Measurements from ENCODE around the gene FANCE.

The FANCE gene

GRCh38 chr6:35441205-35441604 is 10.9 kb upstream of the FANCE start:
- Mint-ChIP-seq H3K27ac (no peak overlapping the region), H3K4me1 (ENCODE audit: low read depth) (peaks cover under 1% of the 10 kb centered on the region), H3K27me3 (peaks cover 13% of the 10 kb centered on the region), H3K9me3 (no peaks in the 10 kb centered on the region), H3K36me3 (ENCODE audit: low read depth) (no peaks in the 10 kb centered on the region), H3K4me3 (no peak overlapping the region)
- intact Hi-C loops (cut with micrococcal nuclease), result no loop called here

- Mint-ChIP-seq H3K27ac (no peak overlapping the region), H3K27me3 (peaks cover 16% of the 10 kb centered on the region), H3K9me3 (no peaks in the 10 kb centered on the region), H3K36me3 (ENCODE audit: low read depth) (no peaks in the 10 kb centered on the region), H3K4me3 (no peak overlapping the region), H3K4me1 (ENCODE audit: low read depth) (peaks cover 5% of the 10 kb centered on the region)
- intact Hi-C loops (cut with micrococcal nuclease), result no loop called here
Observed at GRCh38 chr6:35441642-35442041, 10.5 kb upstream of the FANCE start.

GRCh38 chr6:35442693-35443092 is 9.4 kb upstream of the FANCE start:
- Mint-ChIP-seq H3K4me3 (no peak overlapping the region), H3K27ac (no peak overlapping the region), H3K4me1 (ENCODE audit: low read depth) (peaks cover 14% of the 10 kb centered on the region), H3K36me3 (ENCODE audit: low read depth) (no peaks in the 10 kb centered on the region), H3K27me3 (peaks cover 16% of the 10 kb centered on the region), H3K9me3 (no peaks in the 10 kb centered on the region)
- intact Hi-C loops (cut with micrococcal nuclease), result no loop called here

GRCh38 chr6:35443341-35444030 is 8.7 kb upstream of the FANCE start:
- H3K4me1 Mint-ChIP-seq (ENCODE audit: low read depth), result peaks cover 14% of the 10 kb centered on the region
- H3K4me3 Mint-ChIP-seq, result no peak overlapping the region
- H3K9me3 Mint-ChIP-seq, result no peaks in the 10 kb centered on the region
- no peak overlapping the region for H3K27ac Mint-ChIP-seq
- H3K36me3 Mint-ChIP-seq (ENCODE audit: low read depth), result no peaks in the 10 kb centered on the region
- intact Hi-C loops (cut with micrococcal nuclease), result no loop called here
- peaks cover 18% of the 10 kb centered on the region for H3K27me3 Mint-ChIP-seq

DNA sequence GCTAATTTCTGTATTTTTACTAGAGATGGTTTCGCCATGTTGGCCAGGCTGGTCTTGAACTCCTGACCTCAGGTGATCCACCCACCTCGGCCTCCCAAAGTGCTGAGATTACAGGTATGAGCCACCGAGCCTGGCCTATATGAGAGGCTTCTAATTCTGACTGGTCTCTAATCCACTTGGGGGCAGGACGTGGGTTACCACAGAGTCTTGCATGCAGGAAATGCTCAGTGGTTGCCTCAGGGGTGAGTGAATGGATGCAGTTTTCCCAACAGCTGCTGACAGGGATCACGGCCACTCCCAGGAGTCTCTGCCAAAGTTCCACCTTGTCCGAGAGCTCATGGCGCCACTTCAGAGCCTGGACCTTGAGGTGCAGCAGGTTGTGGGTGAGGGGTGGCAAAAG is 6.4 kb upstream of the FANCE start:
- intact Hi-C loops (cut with micrococcal nuclease), result no loop called here
- H3K4me1 Mint-ChIP-seq (ENCODE audit: low read depth), result peaks cover 21% of the 10 kb centered on the region
- no peak overlapping the region for H3K27ac Mint-ChIP-seq
- H3K4me3 Mint-ChIP-seq, result no peak overlapping the region
- peaks cover 25% of the 10 kb centered on the region for H3K27me3 Mint-ChIP-seq
- H3K36me3 Mint-ChIP-seq (ENCODE audit: low read depth), result no peaks in the 10 kb centered on the region
- H3K9me3 Mint-ChIP-seq, result no peaks in the 10 kb centered on the region

- H3K27ac Mint-ChIP-seq, result no peak overlapping the region
- no peaks in the 10 kb centered on the region for H3K9me3 Mint-ChIP-seq
- no peaks in the 10 kb centered on the region for H3K36me3 Mint-ChIP-seq (ENCODE audit: low read depth)
- no peak overlapping the region for H3K4me3 Mint-ChIP-seq
- H3K4me1 Mint-ChIP-seq (ENCODE audit: low read depth), result peaks cover 39% of the 10 kb centered on the region
- intact Hi-C loops (cut with micrococcal nuclease), result no loop called here
- H3K27me3 Mint-ChIP-seq, result peaks cover 29% of the 10 kb centered on the region
Observed at GRCh38 chr6:35448191-35448590, 3.9 kb upstream of the FANCE start.

- Mint-ChIP-seq H3K27ac (no peak overlapping the region), H3K4me1 (ENCODE audit: low read depth) (peaks cover 51% of the 10 kb centered on the region), H3K27me3 (peaks cover 28% of the 10 kb centered on the region), H3K4me3 (no peak overlapping the region), H3K36me3 (ENCODE audit: low read depth) (no peaks in the 10 kb centered on the region), H3K9me3 (no peaks in the 10 kb centered on the region)
- intact Hi-C loops (cut with micrococcal nuclease), result loop anchor here (1.0 kb wide), 2 partner anchors 107 to 152 kb away; partner anchors contain the start of genes DEF6 and PPARD
Observed at GRCh38 chr6:35449287-35449881, 2.8 kb upstream of the FANCE start.

DNA sequence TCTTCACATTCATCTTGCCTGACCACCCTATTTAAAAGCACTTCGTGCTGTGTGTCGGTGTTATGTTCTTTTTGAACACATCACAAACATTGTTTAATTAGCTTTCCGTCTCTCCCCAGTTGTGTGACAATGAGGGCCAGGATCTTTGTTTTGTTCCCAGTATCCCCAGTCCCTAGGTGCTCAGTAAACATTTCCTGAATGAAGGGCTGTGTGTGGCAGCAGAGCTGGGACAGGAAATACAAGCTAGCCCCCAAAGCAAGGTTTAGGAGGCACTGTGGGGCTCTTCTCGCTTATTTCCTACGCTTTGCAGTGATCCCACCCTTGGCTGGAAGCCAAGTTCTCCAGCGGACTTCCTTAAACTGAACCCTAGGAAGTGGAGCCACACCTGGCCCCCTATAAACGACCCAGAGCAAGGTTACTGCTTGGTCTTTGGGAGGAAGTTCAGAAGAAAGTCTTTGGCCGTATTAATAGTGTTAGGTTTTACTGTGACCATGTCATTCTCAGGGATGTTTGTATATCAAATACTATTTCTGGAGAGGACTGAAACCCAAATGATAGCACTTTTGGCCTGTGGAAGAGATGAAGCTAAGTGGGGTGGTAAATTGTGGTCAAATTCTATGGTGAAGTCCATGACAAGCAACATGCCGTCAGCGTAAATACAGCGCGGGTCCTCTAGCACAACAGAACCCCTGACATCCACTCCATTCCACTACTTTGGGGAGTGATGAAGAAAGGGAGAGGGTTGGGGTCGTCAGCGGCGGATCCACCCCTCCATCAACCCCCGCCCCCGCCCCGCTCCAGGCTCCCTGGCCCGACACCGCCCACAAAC is 570 bp upstream of the FANCE start:
- peak overlapping the region; percentile 85 for H3K4me3 Mint-ChIP-seq
- intact Hi-C loops (cut with micrococcal nuclease), result loop anchor here (1.0 kb wide), 1 partner anchor 17 kb away; the partner anchor contains the start of gene RPL10A
- no peaks in the 10 kb centered on the region for H3K9me3 Mint-ChIP-seq
- peaks cover 51% of the 10 kb centered on the region for H3K4me1 Mint-ChIP-seq (ENCODE audit: low read depth)
- H3K36me3 Mint-ChIP-seq (ENCODE audit: low read depth), result peaks cover 13% of the 10 kb centered on the region
- H3K27ac Mint-ChIP-seq, result peak overlapping the region; percentile 26
- peaks cover 20% of the 10 kb centered on the region for H3K27me3 Mint-ChIP-seq

DNA sequence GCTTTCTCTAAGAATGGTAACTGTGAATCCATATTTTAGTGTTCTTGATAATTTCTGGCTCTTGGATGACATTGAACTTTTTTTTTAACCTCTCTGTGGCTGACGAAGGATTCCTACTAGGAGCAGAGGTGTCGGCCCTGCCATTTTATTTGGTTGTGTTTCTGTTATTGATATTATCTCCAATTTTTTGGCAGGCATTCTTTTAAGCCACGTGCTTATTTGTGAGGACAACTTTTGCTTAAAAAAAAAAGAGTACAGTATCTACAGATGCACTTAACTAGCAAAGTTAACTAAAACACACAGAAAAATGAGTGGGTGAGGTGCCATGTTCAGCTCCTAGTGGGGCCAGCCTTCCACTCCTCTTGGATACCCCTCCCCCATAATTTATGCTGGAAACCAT is 1.1 kb downstream of the FANCE start:
- peaks cover 20% of the 10 kb centered on the region for H3K27me3 Mint-ChIP-seq
- H3K27ac Mint-ChIP-seq, result no peak overlapping the region
- peaks cover 41% of the 10 kb centered on the region for H3K4me1 Mint-ChIP-seq (ENCODE audit: low read depth)
- peak overlapping the region; percentile 26 for H3K4me3 Mint-ChIP-seq
- peaks cover 13% of the 10 kb centered on the region for H3K36me3 Mint-ChIP-seq (ENCODE audit: low read depth)
- H3K9me3 Mint-ChIP-seq, result no peaks in the 10 kb centered on the region
- intact Hi-C loops (cut with micrococcal nuclease), result no loop called here

- no peak overlapping the region for H3K4me3 Mint-ChIP-seq
- peaks cover 17% of the 10 kb centered on the region for H3K27me3 Mint-ChIP-seq
- intact Hi-C loops (cut with micrococcal nuclease), result no loop called here
- H3K9me3 Mint-ChIP-seq, result no peaks in the 10 kb centered on the region
- H3K4me1 Mint-ChIP-seq (ENCODE audit: low read depth), result peaks cover 36% of the 10 kb centered on the region
- H3K27ac Mint-ChIP-seq, result no peak overlapping the region
- H3K36me3 Mint-ChIP-seq (ENCODE audit: low read depth), result peaks cover 17% of the 10 kb centered on the region
Observed at GRCh38 chr6:35454391-35455110, 2.4 kb downstream of the FANCE start.

DNA sequence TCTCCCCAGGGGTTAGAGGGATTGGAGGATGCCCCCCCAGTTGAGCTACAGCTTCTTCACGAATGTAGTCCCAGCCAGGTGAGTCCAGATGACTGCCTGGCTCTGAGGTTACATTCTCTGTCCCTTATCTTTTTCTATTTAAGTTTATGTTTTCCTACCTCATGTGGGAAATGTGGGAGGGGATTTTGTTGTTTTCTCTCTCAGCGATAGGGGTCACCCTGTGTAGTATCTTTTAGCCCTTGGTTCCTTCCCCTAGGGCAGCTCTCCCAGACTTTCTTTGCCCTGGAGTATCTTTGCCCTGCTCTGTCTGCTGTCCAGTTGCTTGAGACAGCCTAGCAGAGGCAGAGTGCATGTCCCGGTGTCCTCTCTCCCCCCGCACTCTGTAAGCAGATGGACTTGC is 5.8 kb downstream of the FANCE start:
- intact Hi-C loops (cut with micrococcal nuclease), result no loop called here
- Mint-ChIP-seq H3K4me3 (no peak overlapping the region), H3K9me3 (no peaks in the 10 kb centered on the region), H3K4me1 (ENCODE audit: low read depth) (peaks cover 19% of the 10 kb centered on the region), H3K36me3 (ENCODE audit: low read depth) (peaks cover 28% of the 10 kb centered on the region), H3K27ac (no peak overlapping the region), H3K27me3 (peaks cover 2% of the 10 kb centered on the region)

DNA sequence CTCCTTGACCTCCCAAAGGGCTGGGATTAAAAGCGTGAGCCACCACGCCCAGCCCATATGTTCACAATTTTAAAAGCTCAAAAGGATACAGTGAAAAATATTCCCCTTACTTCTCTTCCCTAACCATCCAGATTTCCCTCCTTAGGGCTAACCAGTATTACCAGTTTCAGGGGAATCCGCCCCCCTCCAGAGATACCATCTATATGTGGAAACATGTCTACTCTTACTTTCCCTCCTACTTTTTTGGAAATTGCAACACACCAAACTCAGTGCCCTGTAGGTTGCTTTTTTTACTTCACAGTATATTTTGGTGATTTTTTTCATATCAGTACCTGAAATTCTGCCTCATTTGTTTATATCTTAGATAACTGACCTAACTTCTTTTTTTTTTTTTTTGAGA is 9.1 kb downstream of the FANCE start:
- Mint-ChIP-seq H3K36me3 (ENCODE audit: low read depth) (peaks cover 17% of the 10 kb centered on the region), H3K4me1 (ENCODE audit: low read depth) (no peaks in the 10 kb centered on the region), H3K27me3 (no peaks in the 10 kb centered on the region), H3K4me3 (no peak overlapping the region), H3K27ac (no peak overlapping the region), H3K9me3 (no peaks in the 10 kb centered on the region)
- intact Hi-C loops (cut with micrococcal nuclease), result no loop called here

GRCh38 chr6:35463292-35463691 is 11.2 kb downstream of the FANCE start:
- H3K4me1 Mint-ChIP-seq (ENCODE audit: low read depth), result peaks cover 8% of the 10 kb centered on the region
- no peak overlapping the region for H3K4me3 Mint-ChIP-seq
- intact Hi-C loops (cut with micrococcal nuclease), result no loop called here
- peaks cover 18% of the 10 kb centered on the region for H3K36me3 Mint-ChIP-seq (ENCODE audit: low read depth)
- no peaks in the 10 kb centered on the region for H3K9me3 Mint-ChIP-seq
- no peaks in the 10 kb centered on the region for H3K27me3 Mint-ChIP-seq
- no peak overlapping the region for H3K27ac Mint-ChIP-seq

GRCh38 chr6:35465646-35466045 is 13.5 kb downstream of the FANCE start:
- Mint-ChIP-seq H3K4me3 (no peak overlapping the region), H3K27ac (no peak overlapping the region), H3K27me3 (no peaks in the 10 kb centered on the region), H3K4me1 (ENCODE audit: low read depth) (peaks cover 27% of the 10 kb centered on the region), H3K9me3 (no peaks in the 10 kb centered on the region), H3K36me3 (ENCODE audit: low read depth) (peaks cover 27% of the 10 kb centered on the region)
- intact Hi-C loops (cut with micrococcal nuclease), result no loop called here
